Smooth muscle cell (in vitro differentiated cells): ENCODE measurements around the gene B4GAT1. TPM values are rescaled to one million over a fixed set of nuclear protein-coding genes. Genes with fewer than 3 reads are reported as not detected.
"Not testable (repeated sequence)": the region's sequence is repeated elsewhere in the genome, so short reads cannot be mapped to it uniquely, and the experiment has no call there.

ENCODE experiments used
- DNase-seq: peaks from one replicate; lab custom pipeline; 2025; ENCODE audit not compliant: unreplicated experiment; lab: John Stamatoyannopoulos, UW
- H2AFZ ChIP-seq: fragments of 200-600 bp; sonication (generic); 2 replicates; pipeline ENCODE4 v1.6.0; 2016; ENCODE audit warnings: antibody characterized with exemption, low read depth, mild to moderate bottlenecking
- H3F3A ChIP-seq: fragments of 200-600 bp; sonication (generic); 2 replicates; pipeline ENCODE4 v1.6.0; 2017; ENCODE audit warnings: antibody characterized with exemption, low read depth
- H3K27ac ChIP-seq: fragments of 200-600 bp; sonication (generic); 2 replicates; pipeline ENCODE4 v1.5.1; 2016; ENCODE audit warnings: low read depth, mild to moderate bottlenecking
- H3K27me3 ChIP-seq: fragments of 200-600 bp; sonication (generic); 2 replicates; pipeline ENCODE4 v1.6.1; 2016; ENCODE audit warnings: low read depth, mild to moderate bottlenecking
- H3K36me3 ChIP-seq: fragments of 200-600 bp; sonication (generic); 2 replicates; pipeline ENCODE4 v1.5.1; 2016; ENCODE audit warnings: low read depth
- H3K4me1 ChIP-seq: fragments of 200-600 bp; sonication (generic); 2 replicates; pipeline ENCODE4 v1.5.1; 2016; ENCODE audit warnings: low read depth
- H3K4me2 ChIP-seq: fragments of 200-600 bp; sonication (generic); 2 replicates; pipeline ENCODE4 v1.6.0; 2016; ENCODE audit warnings: mild to moderate bottlenecking
- H3K4me3 ChIP-seq: fragments of 200-600 bp; sonication (generic); 2 replicates; pipeline ENCODE4 v1.5.1; 2016; ENCODE audit warnings: mild to moderate bottlenecking
- H3K79me2 ChIP-seq: fragments of 200-600 bp; sonication (generic); 2 replicates; pipeline ENCODE4 v1.6.0; 2016; ENCODE audit warnings: low read depth, mild to moderate bottlenecking
- H3K9ac ChIP-seq: fragments of 200-600 bp; sonication (generic); 2 replicates; pipeline ENCODE4 v1.6.0; 2016; ENCODE audit warnings: low read depth
- H3K9me3 ChIP-seq: fragments of 200-600 bp; sonication (generic); replicated peaks from 2 replicates; pipeline ENCODE4 v1.5.1; 2016; ENCODE audit warnings: low read depth
- H4K20me1 ChIP-seq: fragments of 200-600 bp; sonication (generic); 2 replicates; pipeline ENCODE4 v1.6.0; 2016; ENCODE audit warnings: low read depth
- CTCF ChIP-seq: fragments of 200-600 bp; sonication (generic); IDR thresholded peaks from 2 replicates; pipeline ENCODE4 v1.5.1; 2017; ENCODE audit warnings: borderline replicate concordance, mild to moderate bottlenecking, antibody characterized with exemption; ENCODE audit not compliant: insufficient read depth, poor library complexity, severe bottlenecking
- WGBS: methylation state at CpG from one replicate; pipeline ENCODE4 v1.1.7; 2016; ENCODE audit warnings: low lambda C conversion rate; 5-methylcytosine and 5-hydroxymethylcytosine counted together
- polyA plus RNA-seq: library from polyadenylated mRNA; unstranded; fragments of >200 nt; fragmentation: Nextera tagmentation; extraction: Ambion mirVana; gene quantifications from 2 replicates; pipeline ENCODE4 v1.2.1, GENCODE V29; 2016
- total RNA-seq: library from RNA; depleted of rRNA; stranded (reverse); fragments of >200 nt; gene quantifications from 2 replicates; pipeline ENCODE4 v1.2.3, GENCODE V29; 2014

The B4GAT1 gene
- total and polyA plus RNA-seq, 2 experiments from 2014 or later: 27.1 to 35.1 TPM

- peak; percentile 99 for DNase-seq
- no peaks in the 10 kb centered on the region for H3K9me3 ChIP-seq
- H3K9ac ChIP-seq: peak overlapping the region; percentile 81
- H3K27ac ChIP-seq: peak overlapping the region; percentile 97
- under 1% methylated on average over 33 of the region's 52 CpGs for WGBS
- H3K4me1 ChIP-seq: peaks cover 36% of the 10 kb centered on the region
- peaks cover 28% of the 10 kb centered on the region for H3K79me2 ChIP-seq
- peak overlapping the region; percentile 88 for H3K4me2 ChIP-seq
- no peaks in the 10 kb centered on the region for H3K27me3 ChIP-seq
- H3K4me3 ChIP-seq: peak overlapping the region; percentile 47
- no peak overlapping the region for H2AFZ ChIP-seq
- H3F3A ChIP-seq: peaks cover 34% of the 10 kb centered on the region
- peaks cover 4% of the 10 kb centered on the region for H4K20me1 ChIP-seq
- TF ChIP-seq CTCF: no peak
- H3K36me3 ChIP-seq: no peaks in the 10 kb centered on the region
These were observed 34.7 kb downstream of the B4GAT1 start for GRCh38 chr11:66312549-66313320.

DNA sequence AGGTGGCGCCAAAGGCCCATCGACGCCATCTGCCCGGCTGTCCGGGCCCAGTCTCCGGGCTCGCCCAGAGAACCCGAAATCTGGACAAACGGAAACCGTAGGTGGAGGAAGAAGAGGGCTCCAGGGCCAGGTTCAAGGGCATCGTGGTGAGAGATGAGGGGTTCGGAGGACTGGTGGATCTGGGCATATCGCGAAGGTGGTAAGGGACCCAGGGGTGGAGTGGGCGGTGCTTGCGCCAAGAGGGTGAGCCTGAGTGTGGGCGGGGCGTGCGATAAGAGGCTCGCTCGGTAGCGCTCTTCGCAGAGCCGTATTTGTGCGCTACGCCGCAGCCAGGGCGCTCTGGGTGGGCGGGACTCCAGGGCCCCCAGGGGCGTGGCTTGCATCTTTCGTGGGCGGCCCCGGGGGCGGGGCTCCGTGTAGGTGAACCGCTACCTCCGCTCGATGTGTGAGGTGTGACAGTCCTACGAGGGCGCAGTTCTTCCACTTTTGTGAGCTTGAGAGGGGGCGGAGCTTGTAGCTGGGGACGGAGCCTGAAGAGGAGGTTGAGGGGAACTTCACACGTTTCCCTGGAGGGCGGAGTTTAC is 35.4 kb downstream of the B4GAT1 start:
- Histone ChIP-seq H4K20me1 (peaks cover 4% of the 10 kb centered on the region), H3K9me3 (no peaks in the 10 kb centered on the region), H3K9ac (no peak overlapping the region), H3F3A (peaks cover 28% of the 10 kb centered on the region), H2AFZ (no peak overlapping the region), H3K4me1 (peaks cover 29% of the 10 kb centered on the region), H3K4me2 (peak overlapping the region; percentile 73), H3K36me3 (no peaks in the 10 kb centered on the region), H3K79me2 (peaks cover 28% of the 10 kb centered on the region), H3K27me3 (no peaks in the 10 kb centered on the region), H3K27ac (peak overlapping the region; percentile 9), H3K4me3 (peak overlapping the region; percentile 47)
- under 1% methylated on average over 41 of the region's 44 CpGs for WGBS
- DNase-seq: peak; percentile 96
- peak; percentile 90 for TF ChIP-seq CTCF

GRCh38 chr11:66311470-66311964 is 35.9 kb downstream of the B4GAT1 start:
- no peak overlapping the region for H2AFZ ChIP-seq
- 21% methylated on average over 26 of the region's 26 CpGs for WGBS
- H3K4me1 ChIP-seq: peaks cover 24% of the 10 kb centered on the region
- no peak for TF ChIP-seq CTCF
- no peaks in the 10 kb centered on the region for H3K27me3 ChIP-seq
- H3K79me2 ChIP-seq: peaks cover 25% of the 10 kb centered on the region
- H3K27ac ChIP-seq: peak overlapping the region; percentile 9
- H4K20me1 ChIP-seq: peaks cover 4% of the 10 kb centered on the region
- H3K9me3 ChIP-seq: no peaks in the 10 kb centered on the region
- peaks cover 25% of the 10 kb centered on the region for H3F3A ChIP-seq
- no peak for DNase-seq
- H3K36me3 ChIP-seq: no peaks in the 10 kb centered on the region
- peak overlapping the region; percentile 47 for H3K4me3 ChIP-seq
- H3K4me2 ChIP-seq: peak overlapping the region; percentile 73
- no peak overlapping the region for H3K9ac ChIP-seq

- not testable (repeated sequence) for H2AFZ ChIP-seq, H3K9ac ChIP-seq, H3K36me3 ChIP-seq, H3K4me3 ChIP-seq, DNase-seq, H3K27me3 ChIP-seq, H4K20me1 ChIP-seq, H3K4me2 ChIP-seq, H3K27ac ChIP-seq, H3K9me3 ChIP-seq
- Histone ChIP-seq H3K79me2 (peaks cover 19% of the 10 kb centered on the region), H3F3A (peaks cover 23% of the 10 kb centered on the region), H3K4me1 (peaks cover 19% of the 10 kb centered on the region)
- 72% methylated on average over 18 of the region's 18 CpGs for WGBS
These were observed 36.5 kb downstream of the B4GAT1 start for GRCh38 chr11:66310803-66311440.
